ENCODE results near the gene WARS2. TPM values are rescaled to one million over a fixed set of nuclear protein-coding genes. Genes with fewer than 3 reads are reported as not detected.

Gene WARS2
- total and polyA plus RNA-seq, 4 donors = 4.6 to 33.2 (median 11.3) TPM

- no peak overlapping the region for H3K4me3 ChIP-seq
- no peak overlapping the region for H3K27ac ChIP-seq (ENCODE audit: low read depth in 1 of 2, low read length in 1 of 2)
- ATAC-seq (ENCODE audit: insufficient read depth, low FRiP score) (no peak), DNase-seq (peak in 1 of 3 donors; percentile 4)
- WGBS, 2 donors = 4% methylated on average over 44 to 49 of the region's 49 CpGs
- peaks cover 0 to 19% (median 8%) of the 10 kb centered on the region in 5 donors for H3K4me1 ChIP-seq (ENCODE audit: control insufficient read depth in 5 of 5, insufficient read depth in 5 of 5, low read length in 5 of 5)
- peaks cover 5 to 98% (median 94%) of the 10 kb centered on the region in 3 donors for H3K27me3 ChIP-seq (ENCODE audit: control insufficient read depth in 3 of 3, insufficient read depth in 3 of 3, low read length in 2 of 3)
- peaks cover 0 to 10% (median 0%) of the 10 kb centered on the region in 4 donors for H3K9me3 ChIP-seq (ENCODE audit: control insufficient read depth in 4 of 4, insufficient read depth in 3 of 4, low read length in 3 of 4)
- TF ChIP-seq, protein P1, sequence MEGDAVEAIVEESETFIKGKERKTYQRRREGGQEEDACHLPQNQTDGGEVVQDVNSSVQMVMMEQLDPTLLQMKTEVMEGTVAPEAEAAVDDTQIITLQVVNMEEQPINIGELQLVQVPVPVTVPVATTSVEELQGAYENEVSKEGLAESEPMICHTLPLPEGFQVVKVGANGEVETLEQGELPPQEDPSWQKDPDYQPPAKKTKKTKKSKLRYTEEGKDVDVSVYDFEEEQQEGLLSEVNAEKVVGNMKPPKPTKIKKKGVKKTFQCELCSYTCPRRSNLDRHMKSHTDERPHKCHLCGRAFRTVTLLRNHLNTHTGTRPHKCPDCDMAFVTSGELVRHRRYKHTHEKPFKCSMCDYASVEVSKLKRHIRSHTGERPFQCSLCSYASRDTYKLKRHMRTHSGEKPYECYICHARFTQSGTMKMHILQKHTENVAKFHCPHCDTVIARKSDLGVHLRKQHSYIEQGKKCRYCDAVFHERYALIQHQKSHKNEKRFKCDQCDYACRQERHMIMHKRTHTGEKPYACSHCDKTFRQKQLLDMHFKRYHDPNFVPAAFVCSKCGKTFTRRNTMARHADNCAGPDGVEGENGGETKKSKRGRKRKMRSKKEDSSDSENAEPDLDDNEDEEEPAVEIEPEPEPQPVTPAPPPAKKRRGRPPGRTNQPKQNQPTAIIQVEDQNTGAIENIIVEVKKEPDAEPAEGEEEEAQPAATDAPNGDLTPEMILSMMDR (IDR thresholded peaks at IDR 0.05; ENCODE audit: control extremely low read depth, extremely low read depth) = no peak
- H3K9ac ChIP-seq (ENCODE audit: insufficient read depth in 1 of 2, low read length in 2 of 2) = no peak overlapping the region
- H3K36me3 ChIP-seq (ENCODE audit: control insufficient read depth in 4 of 4, insufficient read depth in 4 of 4, low read length in 4 of 4) = no peaks in the 10 kb centered on the region
Measured at GRCh38 chr1:119001181-119002027, 139.0 kb downstream of the WARS2 start.

DNA sequence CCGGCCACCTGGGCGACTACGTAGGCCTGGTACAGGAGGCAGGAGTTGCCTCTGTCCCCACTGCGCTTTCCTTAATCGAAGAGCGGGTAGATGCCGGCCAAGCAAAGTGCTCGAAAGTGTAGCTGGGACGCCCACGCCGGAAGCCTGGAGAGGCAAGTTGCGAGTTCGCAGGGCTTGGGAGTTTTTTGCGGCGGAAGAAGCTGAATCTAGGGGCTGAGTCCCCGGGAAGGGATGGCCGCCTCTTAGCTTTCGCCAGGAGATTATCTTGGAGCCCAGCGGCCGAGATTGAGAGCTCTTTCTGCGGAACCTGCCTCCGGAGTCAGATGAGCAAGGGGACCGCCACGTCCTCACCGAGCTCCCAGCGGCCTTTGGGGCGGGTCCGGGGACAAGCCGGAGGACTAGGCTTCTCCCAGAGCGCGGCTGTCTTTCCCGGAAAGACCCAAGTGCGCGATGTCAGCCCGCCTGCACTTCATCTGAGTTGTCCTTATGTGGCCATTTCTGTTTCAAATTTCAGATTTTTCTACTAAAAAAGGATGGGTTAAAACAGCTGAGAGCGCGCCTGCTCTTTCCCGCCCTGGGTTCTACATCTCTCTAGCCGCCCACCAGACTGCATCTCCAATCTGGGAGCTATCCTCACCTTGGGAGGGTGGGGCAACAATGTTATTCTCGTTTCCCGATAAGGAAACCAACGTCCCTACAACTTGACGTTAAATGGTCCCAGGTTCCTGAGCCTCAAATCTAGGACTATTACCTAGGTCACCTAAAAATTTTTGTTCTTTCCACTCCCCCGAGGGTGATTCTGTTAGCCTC, 139.9 kb downstream of the WARS2 start:
- DNase-seq (peak in 2 of 3 donors; percentile 44 to 53), ATAC-seq (ENCODE audit: insufficient read depth, low FRiP score) (no peak)
- Histone ChIP-seq H3K27ac (ENCODE audit: low read depth in 1 of 2, low read length in 1 of 2) (no peak overlapping the region), H3K4me3 (no peak overlapping the region), H3K27me3 (ENCODE audit: control insufficient read depth in 3 of 3, insufficient read depth in 3 of 3, low read length in 2 of 3) (peaks cover 9 to 98% (median 94%) of the 10 kb centered on the region in 3 donors), H3K9me3 (ENCODE audit: control insufficient read depth in 4 of 4, insufficient read depth in 3 of 4, low read length in 3 of 4) (peaks cover 0 to 10% (median 0%) of the 10 kb centered on the region in 4 donors), H3K4me1 (ENCODE audit: control insufficient read depth in 5 of 5, insufficient read depth in 5 of 5, low read length in 5 of 5) (peaks cover 0 to 19% (median 8%) of the 10 kb centered on the region in 5 donors), H3K36me3 (ENCODE audit: control insufficient read depth in 4 of 4, insufficient read depth in 4 of 4, low read length in 4 of 4) (no peaks in the 10 kb centered on the region), H3K9ac (ENCODE audit: insufficient read depth in 1 of 2, low read length in 2 of 2) (no peak overlapping the region)
- 5% methylated on average over 44 of the region's 44 CpGs for WGBS, 2 donors
- TF ChIP-seq, protein P1 (IDR thresholded peaks at IDR 0.05; ENCODE audit: control extremely low read depth, extremely low read depth) = no peak

GRCh38 chr1:118999348-119000071, 140.9 kb downstream of the WARS2 start:
- Histone ChIP-seq H3K27ac (ENCODE audit: low read depth in 1 of 2, low read length in 1 of 2) (no peak overlapping the region), H3K4me3 (no peak overlapping the region), H3K27me3 (ENCODE audit: control insufficient read depth in 3 of 3, insufficient read depth in 3 of 3, low read length in 2 of 3) (peaks cover 12 to 98% (median 94%) of the 10 kb centered on the region in 3 donors), H3K4me1 (ENCODE audit: control insufficient read depth in 5 of 5, insufficient read depth in 5 of 5, low read length in 5 of 5) (peaks cover 0 to 19% (median 8%) of the 10 kb centered on the region in 5 donors), H3K9me3 (ENCODE audit: control insufficient read depth in 4 of 4, insufficient read depth in 3 of 4, low read length in 3 of 4) (peaks cover 0 to 10% (median 0%) of the 10 kb centered on the region in 4 donors), H3K9ac (ENCODE audit: insufficient read depth in 1 of 2, low read length in 2 of 2) (no peak overlapping the region), H3K36me3 (ENCODE audit: control insufficient read depth in 4 of 4, insufficient read depth in 4 of 4, low read length in 4 of 4) (no peaks in the 10 kb centered on the region)
- DNase-seq (peak in 2 of 3 donors; percentile 25 to 28), ATAC-seq (ENCODE audit: insufficient read depth, low FRiP score) (no peak)
- WGBS, 2 donors = 6 to 8% methylated on average over 27 of the region's 27 CpGs
- TF ChIP-seq, protein P1 (IDR thresholded peaks at IDR 0.05; ENCODE audit: control extremely low read depth, extremely low read depth) = no peak
